K562 (cell line): Measurements from ENCODE around the gene RNF168. TPM values are rescaled to one million over a fixed set of nuclear protein-coding genes. Genes with fewer than 3 reads are reported as not detected.

Experiments
- AFF1 ChIP-seq, 2 experiments: fragments of 450-650 bp; IDR thresholded peaks; 2 replicates each; pipeline ENCODE4 v1.6.1; 2018; ENCODE audit warnings: mild to moderate bottlenecking in 2 of 2, low read depth in 1 of 2; ENCODE audit not compliant: partially characterized antibody in 2 of 2
- ARID1B ChIP-seq: fragments of 450-650 bp; IDR thresholded peaks from 2 replicates; pipeline ENCODE4 v1.6.1; 2016; ENCODE audit warnings: antibody characterized with exemption, mild to moderate bottlenecking, inconsistent platforms
- BHLHE40 ChIP-seq: IDR thresholded peaks from 2 replicates; pipeline ENCODE4 v1.6.1; 2011; ENCODE audit warnings: low read length, improper control_type of control experiment
- BRD9 ChIP-seq: fragments of 450-650 bp; IDR thresholded peaks from 2 replicates; pipeline ENCODE4 v1.6.1; 2018; ENCODE audit warnings: low read depth; ENCODE audit not compliant: partially characterized antibody
- CC2D1A ChIP-seq: fragments of 450-650 bp; IDR thresholded peaks from 2 replicates; pipeline ENCODE4 v1.6.1; 2017; ENCODE audit warnings: mild to moderate bottlenecking
- CGGBP1 ChIP-seq: fragments of 250-450 bp; sonication (Bioruptor Pico); IDR thresholded peaks from 2 replicates; pipeline ENCODE4 v1.9.0; 2021; ENCODE audit warnings: mild to moderate bottlenecking
- E2F1 ChIP-seq: sonication (generic); formaldehyde crosslinking; IDR thresholded peaks from 2 replicates; pipeline ENCODE4 v1.8.1; 2023; ENCODE audit warnings: mild to moderate bottlenecking, missing genetic modification reagents, moderate library complexity
- ELF2 ChIP-seq: fragments of 250-450 bp; sonication (Bioruptor Pico); IDR thresholded peaks from 2 replicates; pipeline ENCODE4 v1.5.0; 2021; ENCODE audit warnings: mild to moderate bottlenecking
- HOXB6 ChIP-seq: fragments of 250-450 bp; sonication (Bioruptor Pico); IDR thresholded peaks from 2 replicates; pipeline ENCODE4 v1.5.1; 2022; ENCODE audit warnings: mild to moderate bottlenecking, borderline replicate concordance
- KAT7 ChIP-seq: sonication (generic); formaldehyde crosslinking; IDR thresholded peaks from 2 replicates; pipeline ENCODE4 v1.8.0; 2022; ENCODE audit warnings: missing genetic modification reagents, mild to moderate bottlenecking, borderline replicate concordance
- KDM1A ChIP-seq, 2 experiments: fragments of 450-650 bp; IDR thresholded peaks; 2 replicates each; pipeline ENCODE4 v1.6.1; 2016; ENCODE audit warnings: mild to moderate bottlenecking in 2 of 2
- MTA2 ChIP-seq: fragments of 450-650 bp; IDR thresholded peaks from 2 replicates; pipeline ENCODE4 v1.6.1; 2016; ENCODE audit warnings: low read depth
- PCBP1 ChIP-seq: fragments of 200-400 bp; formaldehyde crosslinking; IDR thresholded peaks from 2 replicates; pipeline ENCODE4 v1.6.1; 2018; ENCODE audit warnings: mild to moderate bottlenecking, low read depth, low read length; ENCODE audit not compliant: poor library complexity, severe bottlenecking
- RBM25 ChIP-seq: fragments of 200-400 bp; formaldehyde crosslinking; IDR thresholded peaks from 2 replicates; pipeline ENCODE4 v1.6.1; 2018; ENCODE audit warnings: low read length, low read depth, moderate library complexity; ENCODE audit not compliant: severe bottlenecking
- SREBF1 ChIP-seq: fragments of 150-350 bp; IDR thresholded peaks from 2 replicates; pipeline ENCODE4 v1.6.1; 2014; ENCODE audit warnings: antibody characterized with exemption, low read depth, low read length, borderline replicate concordance
- STAT6 ChIP-seq: sonication (generic); formaldehyde crosslinking; IDR thresholded peaks from 2 replicates; pipeline ENCODE4 v1.8.1; 2023; ENCODE audit warnings: mild to moderate bottlenecking, missing genetic modification reagents
- ZNF165 ChIP-seq: fragments of 250-450 bp; sonication (Bioruptor Pico); IDR thresholded peaks from 2 replicates; pipeline ENCODE4 v1.4.0; 2020; ENCODE audit warnings: borderline replicate concordance
- ZNF655 ChIP-seq: fragments of 250-450 bp; sonication (Bioruptor Pico); IDR thresholded peaks from 2 replicates; pipeline ENCODE4 v1.5.0; 2021
- polyA plus RNA-seq, 8 experiments: library from polyadenylated mRNA; depleted of rRNA in 4 of 8; stranded (reverse) in 5 of 8; unstranded in 3 of 8; fragments of >200 nt; fragmentation: Nextera tagmentation in 2 of 8; fragmentation: Illumina TruSeq in 1 of 8; extraction: Ambion mirVana in 2 of 8; extraction: Trizol in 1 of 8; gene quantifications; 2 replicates each; pipeline versions ENCODE4 v1.2.1 to v1.2.3, GENCODE V29; 2011 to 2014; ENCODE audit warnings: inconsistent platforms in 1 of 8, missing spikeins in 1 of 8
- total RNA-seq, 7 experiments: library from RNA; depleted of rRNA in 6 of 7; stranded (reverse); fragments of >200 nt in 6 of 7; fragmentation: Illumina TruSeq in 2 of 7; extraction: Trizol in 2 of 7; gene quantifications; 2 replicates each; pipeline versions ENCODE4 v1.2.1 to v1.2.3, GENCODE V29; 2011 to 2021; ENCODE audit warnings: low replicate concordance in 1 of 7

Gene RNF168
- total and polyA plus RNA-seq, 9 of the 15 experiments (the other 6 are each of a cell fraction or from before 2014, with no cell fraction given), result 6.0 to 32.1 (median 16.6) TPM

- TF ChIP-seq AFF1 (IDR thresholded peaks at IDR 0.05; ENCODE audit: low read depth in 1 of 2, partially characterized antibody in 2 of 2) (no peak), HOXB6 (CRISPR knock-in tag) (no peak), BHLHE40 (no peak), ELF2 (CRISPR knock-in tag) (no peak), CGGBP1 (CRISPR knock-in tag) (no peak), E2F1 (CRISPR knock-in tag) (no peak), KDM1A (IDR thresholded peaks at IDR 0.05) (0 out of 4 replicates have a peak, but pooled peaks have one; percentile 7 to 41), RBM25 (no peak), KAT7 (CRISPR knock-in tag) (no peak), BRD9 (no peak), SREBF1 (no peak), PCBP1 (no peak), ZNF655 (no peak), MTA2 (peak; percentile 61), ZNF165 (no peak), CC2D1A (no peak), STAT6 (CRISPR knock-in tag) (no peak), ARID1B (peak; percentile 89)
Measured at GRCh38 chr3:196514913-196515621, 11.5 kb upstream of the RNF168 start, which contains the start of gene SMCO1 (continued).
